Left ventricle myocardium inferior (tissue), 1 donor: Measurements from ENCODE around the gene ESPNL. TPM values are rescaled to one million over a fixed set of nuclear protein-coding genes. Genes with fewer than 3 reads are reported as not detected.

Source experiments
- DNase-seq: peaks from one replicate; pipeline ENCODE4 v3.0.0-alpha.2; 2020
- H3K27ac ChIP-seq: fragments of 200-600 bp; replicated peaks from 2 replicates; pipeline ENCODE4 v1.8.0; 2021
- H3K27me3 ChIP-seq: fragments of 200-600 bp; 2 replicates; pipeline ENCODE4 v1.8.0; 2021; ENCODE audit warnings: low read depth
- H3K36me3 ChIP-seq: fragments of 200-600 bp; 2 replicates; pipeline ENCODE4 v1.8.0; 2021
- H3K4me1 ChIP-seq: fragments of 200-600 bp; 2 replicates; pipeline ENCODE4 v1.8.0; 2021
- H3K4me3 ChIP-seq: fragments of 200-600 bp; 2 replicates; pipeline ENCODE4 v1.8.0; 2021; ENCODE audit warnings: mild to moderate bottlenecking, moderate library complexity
- H3K9me3 ChIP-seq: fragments of 200-600 bp; replicated peaks from 2 replicates; pipeline ENCODE4 v1.8.0; 2021
- CTCF ChIP-seq: fragments of 200-600 bp; IDR thresholded peaks from 2 replicates; pipeline ENCODE4 v1.8.0; 2021; ENCODE audit warnings: antibody characterized with exemption, mild to moderate bottlenecking, borderline replicate concordance
- intact Hi-C: fragments of 100-400 bp; cut with micrococcal nuclease; formaldehyde crosslinking; loops from one replicate; pipeline ENCODE4 v1.11.0; 2022
- total RNA-seq: library from RNA; stranded (reverse); fragmentation: NEBNext Ultra II Directional; extraction: Animal tissue kit (Norgen Biotek cat#: 25700); gene quantifications from one replicate; pipeline ENCODE4 v1.2.1, GENCODE V29; 2021
- donor health status: DM: no; HTN: yes; CAD: no; lungs with severe emphysema.

The ESPNL gene
- total RNA-seq, 1 donor from 2014 or later: not detected

- Histone ChIP-seq H3K4me3 (no peak overlapping the region), H3K36me3 (no peaks in the 10 kb centered on the region), H3K27ac (no peak overlapping the region), H3K27me3 (peaks cover 45% of the 10 kb centered on the region), H3K4me1 (peaks cover 11% of the 10 kb centered on the region), H3K9me3 (no peaks in the 10 kb centered on the region)
- TF ChIP-seq CTCF: peak; percentile 49
- DNase-seq: no peak
- intact Hi-C loops: no loop called here
Observed at GRCh38 chr2:238120463-238121298, 20.5 kb downstream of the ESPNL start.

DNA sequence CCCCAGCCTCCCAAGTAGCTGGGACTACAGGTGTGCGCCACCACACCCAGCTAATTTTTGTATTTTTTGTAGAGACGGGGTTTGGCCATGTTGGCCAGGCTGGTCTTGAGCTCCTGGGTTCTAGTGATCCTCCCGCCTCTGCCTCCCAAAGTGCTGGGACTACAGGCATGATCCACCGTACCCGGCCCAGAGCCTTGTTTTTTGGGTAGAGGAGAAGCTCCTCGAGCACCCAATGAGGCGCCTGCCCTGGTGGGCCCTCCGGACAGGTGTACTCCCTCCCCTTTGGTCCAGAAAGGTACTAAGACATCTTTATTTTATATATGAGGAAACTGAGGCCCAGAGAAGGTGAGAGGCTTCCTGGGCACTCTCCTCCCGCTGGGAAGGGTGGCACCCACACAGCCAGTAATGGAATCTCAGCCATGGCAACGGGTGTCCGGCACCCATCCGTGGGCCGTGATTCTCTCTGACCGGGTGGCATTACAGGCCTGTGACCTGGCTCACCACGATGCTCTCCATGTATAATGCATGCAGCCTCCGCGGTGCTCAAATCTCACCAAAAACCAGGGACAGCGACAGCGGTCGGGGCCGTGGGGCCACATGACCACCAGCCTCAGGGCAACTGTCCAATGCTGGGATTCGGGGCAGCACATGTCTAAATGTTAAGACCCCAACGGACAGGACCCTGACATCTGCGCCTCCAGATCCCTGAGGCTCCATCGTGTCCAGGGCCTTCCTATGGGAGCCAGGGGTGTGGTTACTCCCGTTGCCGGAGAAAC lies 21.6 kb downstream of the ESPNL start:
- no peak for TF ChIP-seq CTCF
- no peak overlapping the region for H3K4me3 ChIP-seq
- peaks cover 11% of the 10 kb centered on the region for H3K4me1 ChIP-seq
- peaks cover 35% of the 10 kb centered on the region for H3K27me3 ChIP-seq
- intact Hi-C loops: no loop called here
- H3K27ac ChIP-seq: no peak overlapping the region
- no peaks in the 10 kb centered on the region for H3K36me3 ChIP-seq
- DNase-seq: no peak
- no peaks in the 10 kb centered on the region for H3K9me3 ChIP-seq

- Histone ChIP-seq H3K4me3 (no peak overlapping the region), H3K36me3 (no peaks in the 10 kb centered on the region), H3K9me3 (no peaks in the 10 kb centered on the region), H3K27ac (no peak overlapping the region), H3K4me1 (peaks cover 11% of the 10 kb centered on the region), H3K27me3 (peaks cover 26% of the 10 kb centered on the region)
- no peak for DNase-seq
- intact Hi-C loops: no loop called here
- TF ChIP-seq CTCF: no peak
Observed at GRCh38 chr2:238122287-238123217, 22.4 kb downstream of the ESPNL start.

DNA sequence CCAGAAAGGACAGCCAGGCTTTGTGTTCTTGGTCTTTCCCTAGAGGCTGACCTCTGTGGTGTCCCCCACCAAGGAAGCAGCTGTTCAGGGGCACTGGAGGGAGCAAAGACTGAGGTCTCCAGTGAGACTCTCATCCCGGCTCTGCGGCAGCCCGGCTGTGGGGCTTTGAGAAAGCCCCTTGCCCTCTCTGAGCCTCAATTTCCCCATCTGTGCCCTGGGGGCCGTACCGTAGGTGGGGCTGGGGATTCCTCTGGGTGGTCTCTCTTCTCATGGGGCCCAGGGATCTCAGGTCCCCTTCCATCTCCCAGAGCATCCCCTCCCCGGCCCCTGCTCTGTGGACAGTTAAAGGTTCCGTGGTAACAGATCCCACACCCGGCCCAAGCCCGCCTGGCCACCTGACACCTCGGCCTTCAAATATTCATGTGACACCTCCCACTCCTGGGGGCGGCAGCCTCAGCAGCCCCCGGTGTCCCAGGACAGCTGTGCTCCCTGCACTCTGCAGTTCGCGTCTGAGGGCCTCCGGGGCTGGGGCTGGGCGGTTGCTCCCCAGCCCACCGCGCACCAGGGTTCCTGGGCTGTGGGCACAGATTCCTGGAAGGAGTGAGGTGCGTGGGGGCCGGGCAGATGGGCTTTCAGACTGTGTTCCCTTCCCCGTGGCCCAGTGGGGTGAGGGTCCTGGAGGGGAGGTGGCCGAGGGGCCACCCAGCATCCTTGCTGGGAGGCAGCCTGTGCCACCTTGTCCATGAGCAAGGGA lies 23.3 kb downstream of the ESPNL start:
- Histone ChIP-seq H3K4me1 (peaks cover 11% of the 10 kb centered on the region), H3K4me3 (no peak overlapping the region), H3K27ac (no peak overlapping the region), H3K9me3 (no peaks in the 10 kb centered on the region), H3K27me3 (peaks cover 31% of the 10 kb centered on the region), H3K36me3 (no peaks in the 10 kb centered on the region)
- DNase-seq: no peak
- intact Hi-C loops: no loop called here
- TF ChIP-seq CTCF: no peak
